ENCODE results near the gene HMG20A. TPM values are rescaled to one million over a fixed set of nuclear protein-coding genes. Genes with fewer than 3 reads are reported as not detected.

The HMG20A gene
- total RNA-seq, 6 donors from 2014 or later: 33.1 to 155 (median 39.3) TPM

DNA sequence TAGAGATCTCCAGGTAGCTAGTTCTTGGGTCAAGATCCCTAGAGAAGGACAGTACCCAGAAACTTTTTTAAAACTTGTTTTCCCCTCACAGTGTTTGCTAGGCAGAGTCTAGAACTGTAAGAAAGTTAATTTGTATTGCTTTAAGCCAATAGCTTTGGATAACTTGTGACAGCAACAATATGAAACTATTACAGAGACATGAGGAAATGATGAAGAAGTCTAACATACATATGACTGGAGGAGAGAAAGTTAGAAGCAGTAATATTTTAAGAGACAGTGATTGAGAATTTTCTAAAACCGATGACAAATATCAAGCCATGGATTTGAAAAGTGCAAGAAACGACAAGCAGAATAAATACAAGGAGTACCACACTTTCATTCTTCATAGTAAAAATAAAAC is 10.0 kb downstream of the HMG20A start:
- no peaks in the 10 kb centered on the region for H3K27me3 ChIP-seq
- no peak for ATAC-seq (ENCODE audit: low FRiP score in 2 of 2)
- H3K9me3 ChIP-seq: no peaks in the 10 kb centered on the region
- no peak overlapping the region for H3K27ac ChIP-seq
- peaks cover 0 to 4% (median 2%) of the 10 kb centered on the region in 4 donors for H3K4me1 ChIP-seq
- TF ChIP-seq POLR2AphosphoS5 (IDR thresholded peaks at IDR 0.05): no peak
- TF ChIP-seq, protein P1, sequence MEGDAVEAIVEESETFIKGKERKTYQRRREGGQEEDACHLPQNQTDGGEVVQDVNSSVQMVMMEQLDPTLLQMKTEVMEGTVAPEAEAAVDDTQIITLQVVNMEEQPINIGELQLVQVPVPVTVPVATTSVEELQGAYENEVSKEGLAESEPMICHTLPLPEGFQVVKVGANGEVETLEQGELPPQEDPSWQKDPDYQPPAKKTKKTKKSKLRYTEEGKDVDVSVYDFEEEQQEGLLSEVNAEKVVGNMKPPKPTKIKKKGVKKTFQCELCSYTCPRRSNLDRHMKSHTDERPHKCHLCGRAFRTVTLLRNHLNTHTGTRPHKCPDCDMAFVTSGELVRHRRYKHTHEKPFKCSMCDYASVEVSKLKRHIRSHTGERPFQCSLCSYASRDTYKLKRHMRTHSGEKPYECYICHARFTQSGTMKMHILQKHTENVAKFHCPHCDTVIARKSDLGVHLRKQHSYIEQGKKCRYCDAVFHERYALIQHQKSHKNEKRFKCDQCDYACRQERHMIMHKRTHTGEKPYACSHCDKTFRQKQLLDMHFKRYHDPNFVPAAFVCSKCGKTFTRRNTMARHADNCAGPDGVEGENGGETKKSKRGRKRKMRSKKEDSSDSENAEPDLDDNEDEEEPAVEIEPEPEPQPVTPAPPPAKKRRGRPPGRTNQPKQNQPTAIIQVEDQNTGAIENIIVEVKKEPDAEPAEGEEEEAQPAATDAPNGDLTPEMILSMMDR (IDR thresholded peaks at IDR 0.05): no peak
- TF ChIP-seq EP300 (IDR thresholded peaks at IDR 0.05): no peak
- WGBS, 2 donors: 82 to 92% methylated on average over 2 of the region's 2 CpGs
- no peak overlapping the region for H3K4me3 ChIP-seq
- H3K36me3 ChIP-seq: no peaks in the 10 kb centered on the region
- no peak for DNase-seq

DNA sequence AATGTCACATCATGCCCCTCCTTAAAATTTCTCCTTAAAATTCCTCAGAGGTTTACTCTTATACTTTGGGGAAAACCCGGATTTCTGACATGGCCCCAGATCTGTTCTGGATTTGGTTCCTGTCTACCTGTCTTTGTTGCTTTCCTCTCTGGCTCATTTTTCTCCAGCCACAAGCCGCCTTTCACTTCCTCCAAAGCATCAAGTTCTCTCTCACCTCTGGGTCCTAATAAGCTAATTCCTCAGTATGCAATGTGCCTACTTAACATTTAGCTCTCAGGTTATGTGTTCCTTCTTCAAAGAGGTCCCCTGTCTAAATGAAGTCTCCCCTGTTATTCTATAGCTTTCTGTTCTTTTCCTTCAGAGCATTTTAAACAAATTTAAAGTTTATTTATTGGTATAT is 16.1 kb downstream of the HMG20A start:
- no peak overlapping the region for H3K4me3 ChIP-seq
- TF ChIP-seq, protein P1 (IDR thresholded peaks at IDR 0.05): no peak
- no peak for TF ChIP-seq POLR2A (IDR thresholded peaks at IDR 0.05)
- TF ChIP-seq POLR2AphosphoS5 (IDR thresholded peaks at IDR 0.05): no peak
- TF ChIP-seq EP300 (IDR thresholded peaks at IDR 0.05): no peak
- 92 to 96% methylated on average over 2 of the region's 2 CpGs for WGBS, 2 donors
- no peaks in the 10 kb centered on the region for H3K9me3 ChIP-seq
- no peaks in the 10 kb centered on the region for H3K27me3 ChIP-seq
- no peaks in the 10 kb centered on the region for H3K36me3 ChIP-seq
- no peak for DNase-seq
- ATAC-seq (ENCODE audit: low FRiP score in 2 of 2): no peak
- H3K4me1 ChIP-seq: peaks cover 0 to 20% (median 12%) of the 10 kb centered on the region in 4 donors
- no peak overlapping the region for H3K27ac ChIP-seq

GRCh38 chr15:77437264-77437663 is 16.6 kb downstream of the HMG20A start:
- H3K27me3 ChIP-seq: no peaks in the 10 kb centered on the region
- ATAC-seq (ENCODE audit: low FRiP score in 2 of 2) (no peak), DNase-seq (no peak)
- H3K27ac ChIP-seq: no peak overlapping the region
- H3K36me3 ChIP-seq: no peaks in the 10 kb centered on the region
- 89 to 97% methylated on average over 4 of the region's 4 CpGs for WGBS, 2 donors
- no peak overlapping the region for H3K4me3 ChIP-seq
- H3K4me1 ChIP-seq: peaks cover 0 to 22% (median 13%) of the 10 kb centered on the region in 4 donors
- H3K9me3 ChIP-seq: no peaks in the 10 kb centered on the region
- TF ChIP-seq POLR2AphosphoS5 (IDR thresholded peaks at IDR 0.05): no peak
- no peak for TF ChIP-seq POLR2A (IDR thresholded peaks at IDR 0.05)
- TF ChIP-seq EP300 (IDR thresholded peaks at IDR 0.05): no peak
- TF ChIP-seq, protein P1 (IDR thresholded peaks at IDR 0.05): no peak

- Histone ChIP-seq H3K4me3 (no peak overlapping the region), H3K36me3 (no peaks in the 10 kb centered on the region), H3K9me3 (no peaks in the 10 kb centered on the region), H3K27me3 (no peaks in the 10 kb centered on the region), H3K27ac (no peak overlapping the region), H3K4me1 (peaks cover 0 to 28% (median 13%) of the 10 kb centered on the region in 4 donors)
- TF ChIP-seq POLR2AphosphoS5 (IDR thresholded peaks at IDR 0.05) (no peak), EP300 (IDR thresholded peaks at IDR 0.05) (no peak), POLR2A (IDR thresholded peaks at IDR 0.05) (no peak)
- TF ChIP-seq, protein P1 (IDR thresholded peaks at IDR 0.05): no peak
- WGBS, 2 donors: 63 to 68% methylated on average over 3 of the region's 3 CpGs
- ATAC-seq (ENCODE audit: low FRiP score in 2 of 2) (no peak), DNase-seq (no peak)
Observed at GRCh38 chr15:77440378-77440999, 19.8 kb downstream of the HMG20A start.

DNA sequence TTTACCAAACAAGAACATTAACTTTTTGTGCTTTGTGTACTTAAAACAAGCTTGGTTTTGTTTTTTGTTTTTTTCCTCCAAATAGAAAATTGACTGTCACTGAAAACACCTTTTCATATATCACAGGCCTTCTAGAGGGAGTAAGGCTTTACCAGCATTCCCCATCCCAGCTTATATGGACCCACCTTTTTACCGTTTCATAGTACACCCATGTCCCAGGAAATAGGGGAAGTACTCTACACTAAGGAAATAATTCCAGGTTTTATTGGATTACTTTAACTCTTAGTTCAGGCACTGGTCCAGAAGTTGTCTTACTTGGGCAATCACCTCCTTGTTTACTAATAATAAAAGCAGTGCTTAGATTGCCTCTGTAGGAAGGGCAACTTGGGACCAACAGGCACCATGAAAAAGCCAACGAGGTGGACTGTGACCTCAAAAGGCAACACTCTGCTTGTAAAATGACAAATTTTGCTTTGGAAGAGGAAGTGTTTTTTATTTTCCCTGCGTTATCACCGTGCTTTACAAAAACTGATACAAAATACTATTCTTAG is 26.2 kb downstream of the HMG20A start:
- WGBS, 2 donors: 72 to 76% methylated on average over 4 of the region's 4 CpGs
- TF ChIP-seq POLR2AphosphoS5 (IDR thresholded peaks at IDR 0.05): no peak
- TF ChIP-seq EP300 (IDR thresholded peaks at IDR 0.05): no peak
- no peak for TF ChIP-seq POLR2A (IDR thresholded peaks at IDR 0.05)
- TF ChIP-seq, protein P1 (IDR thresholded peaks at IDR 0.05): no peak
- Histone ChIP-seq H3K27me3 (no peaks in the 10 kb centered on the region), H3K27ac (no peak overlapping the region), H3K4me3 (no peak overlapping the region), H3K36me3 (peaks cover 0 to 6% (median 0%) of the 10 kb centered on the region in 4 donors), H3K9me3 (no peaks in the 10 kb centered on the region), H3K4me1 (peaks cover 0 to 12% (median 2%) of the 10 kb centered on the region in 4 donors)
- ATAC-seq (ENCODE audit: low FRiP score in 2 of 2) (no peak), DNase-seq (no peak)
